DMS114 treated with DMSO at 0.1 percent for 48 hours (cell line): Measurements from ENCODE around the gene SH3PXD2B.

ENCODE experiments used
- DNase-seq: peaks from one replicate; lab custom pipeline; 2025; ENCODE audit not compliant: unreplicated experiment; lab: John Stamatoyannopoulos, UW

The SH3PXD2B gene

GRCh38 chr5:172454358-172455086 lies at the start of gene SH3PXD2B:
Gene SH3PXD2B, minus strand, starts transcription at chr5:172454525. Its CDS starts 173 bp downstream, at chr5:172454352.
- DNase-seq = peak; percentile 57

DNA sequence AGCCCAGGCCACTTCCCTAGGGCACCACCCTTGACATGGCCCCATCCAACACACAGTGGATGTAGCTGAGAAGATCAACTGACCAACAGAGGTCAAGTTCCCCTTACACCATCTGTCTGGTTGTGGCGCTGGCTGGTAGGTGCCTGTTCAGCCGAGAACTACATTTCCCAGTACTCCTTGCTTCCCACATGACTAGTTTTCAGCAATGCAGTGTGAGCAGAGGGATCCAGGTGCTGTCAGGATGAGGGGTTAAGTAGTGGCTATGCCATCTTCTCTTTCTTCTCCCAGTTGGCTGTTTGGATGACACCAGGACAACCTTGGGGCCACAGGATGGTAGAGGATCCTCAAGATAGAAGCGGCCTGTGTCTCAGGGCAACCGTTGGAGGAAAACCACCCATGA lies 48.6 kb upstream of the SH3PXD2B start:
- no peak for DNase-seq

DNA sequence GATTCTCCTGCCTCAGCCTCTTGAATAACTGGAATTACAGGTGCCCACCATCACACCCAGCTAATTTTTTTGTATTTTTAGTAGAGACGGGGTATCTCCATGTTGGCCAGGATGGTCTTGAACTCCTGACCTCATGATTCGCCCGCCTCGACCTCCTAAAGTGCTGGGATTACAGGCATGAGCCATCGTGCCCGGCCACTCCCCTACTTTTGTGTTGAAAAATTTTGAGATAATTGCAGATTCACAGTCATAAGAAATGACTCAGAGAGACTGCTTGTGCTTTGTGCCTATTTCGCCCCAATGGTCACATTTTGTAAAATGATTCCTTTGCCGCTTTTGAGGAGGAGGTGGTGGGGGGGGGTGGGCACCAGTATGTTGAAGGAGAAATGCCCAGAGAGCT lies 48.1 kb upstream of the SH3PXD2B start:
- no peak for DNase-seq

DNA sequence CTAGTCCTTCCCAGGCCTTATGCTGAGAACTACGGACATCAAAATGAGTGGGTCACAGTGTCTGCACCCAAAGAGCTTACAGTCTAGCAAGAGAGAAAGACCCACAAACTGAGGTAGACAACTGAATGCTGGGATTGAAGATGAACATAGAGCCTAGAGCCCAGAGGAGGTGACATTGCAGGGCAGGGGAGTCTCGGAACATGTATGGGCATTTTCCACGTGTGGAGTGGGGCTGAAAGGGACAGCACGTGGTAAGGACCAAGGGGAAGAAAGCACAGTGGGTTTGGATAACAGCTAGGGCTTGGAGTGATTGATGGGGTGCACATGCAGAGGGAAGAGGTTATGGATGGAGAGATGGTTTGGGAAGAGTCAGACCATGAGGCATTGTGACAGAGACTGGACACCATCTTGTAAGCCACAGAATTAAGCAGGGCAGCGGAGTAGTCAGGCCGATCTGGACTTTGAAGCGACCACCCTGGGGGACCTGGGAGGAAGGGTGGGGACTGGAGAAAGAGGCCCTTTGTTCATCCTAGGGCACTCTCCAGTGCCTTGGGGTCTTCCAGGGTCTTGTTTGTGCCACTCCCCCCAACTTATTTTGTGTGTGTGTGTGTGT lies 47.5 kb upstream of the SH3PXD2B start:
- no peak for DNase-seq

DNA sequence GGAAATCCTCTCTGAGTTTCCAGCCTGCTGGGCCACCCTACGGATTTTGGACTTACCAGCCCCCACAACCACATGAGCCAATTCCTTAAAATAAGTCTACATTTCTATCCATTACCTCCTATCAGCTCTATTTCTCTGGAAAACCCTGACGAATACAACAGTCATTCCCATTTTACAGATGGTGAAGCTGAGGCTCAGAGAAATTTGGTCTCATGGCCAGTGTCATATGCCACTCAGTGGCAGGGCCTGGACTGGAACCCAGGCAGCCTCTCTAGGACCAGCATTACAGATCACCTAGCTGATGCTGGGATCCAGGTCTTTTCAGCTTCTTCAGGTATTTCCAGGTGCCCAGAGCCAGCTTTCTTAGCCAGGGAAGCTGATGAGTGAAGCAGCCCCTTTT lies 45.0 kb upstream of the SH3PXD2B start:
- no peak for DNase-seq

- DNase-seq = no peak
These were observed 44.3 kb upstream of the SH3PXD2B start for GRCh38 chr5:172498431-172499129.

GRCh38 chr5:172497591-172498255 lies 43.4 kb upstream of the SH3PXD2B start:
- DNase-seq = no peak

- DNase-seq = no peak
These were observed 42.5 kb upstream of the SH3PXD2B start for GRCh38 chr5:172496671-172497371.

- DNase-seq = no peak
These were observed 40.5 kb upstream of the SH3PXD2B start for GRCh38 chr5:172494630-172495505.

DNA sequence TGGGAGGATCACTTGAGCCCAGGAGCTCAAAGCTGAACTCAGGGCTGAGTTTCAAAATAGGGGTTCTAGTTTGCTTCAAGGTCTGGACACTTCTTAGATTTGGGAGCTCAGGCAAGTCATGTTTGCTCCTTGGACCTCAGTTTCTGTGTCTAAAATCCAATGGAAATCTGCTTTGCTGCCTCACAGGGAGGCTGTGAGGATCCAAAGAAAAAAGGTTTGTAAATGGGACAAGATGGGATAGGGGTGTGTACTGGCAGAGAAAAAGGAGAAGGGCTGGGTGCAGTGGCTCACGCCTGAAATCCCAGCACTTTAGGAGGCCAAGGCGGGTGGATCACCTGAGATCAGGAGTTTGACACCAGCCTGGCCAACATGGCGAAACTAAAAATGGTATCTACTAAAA lies 39.6 kb upstream of the SH3PXD2B start:
- no peak for DNase-seq

DNA sequence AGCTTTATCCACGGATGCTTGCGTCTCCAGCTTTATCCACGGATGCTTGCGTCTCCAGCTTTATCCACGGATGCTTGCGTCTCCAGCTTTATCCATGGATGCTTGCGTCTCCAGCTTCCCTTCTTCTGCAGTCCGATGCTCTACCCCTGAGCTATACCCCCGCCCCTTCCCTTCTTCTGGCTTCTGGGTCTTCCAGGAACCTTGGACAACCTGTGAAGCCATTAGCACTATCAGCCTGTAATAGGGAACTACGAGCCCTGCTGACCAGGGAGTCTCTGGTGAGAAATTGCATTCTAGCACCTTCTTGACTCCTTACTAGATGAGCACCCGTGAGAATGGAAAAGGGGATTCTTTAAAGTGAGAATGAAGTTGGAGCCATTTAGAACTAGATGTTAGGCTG lies 39.1 kb upstream of the SH3PXD2B start:
- no peak for DNase-seq

DNA sequence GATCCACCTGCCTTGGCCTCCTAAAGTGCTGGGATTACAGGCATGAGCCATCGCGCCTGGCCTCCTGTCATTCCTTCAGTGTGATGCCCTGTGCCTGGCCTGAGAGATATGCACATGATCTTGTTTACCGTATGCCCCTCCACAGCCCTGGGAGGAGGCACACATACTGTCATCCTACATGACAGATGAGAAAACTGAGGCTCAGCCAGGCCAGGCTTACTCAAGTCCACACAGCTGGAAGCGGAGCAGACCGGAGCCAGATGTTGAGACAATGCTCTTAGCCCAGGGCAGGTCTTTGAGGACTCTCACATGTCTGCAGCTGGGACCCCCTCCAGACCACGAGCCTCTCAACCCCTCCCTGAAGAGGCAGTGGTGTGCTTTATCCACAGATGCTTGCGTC lies 38.7 kb upstream of the SH3PXD2B start:
- DNase-seq = no peak

DNA sequence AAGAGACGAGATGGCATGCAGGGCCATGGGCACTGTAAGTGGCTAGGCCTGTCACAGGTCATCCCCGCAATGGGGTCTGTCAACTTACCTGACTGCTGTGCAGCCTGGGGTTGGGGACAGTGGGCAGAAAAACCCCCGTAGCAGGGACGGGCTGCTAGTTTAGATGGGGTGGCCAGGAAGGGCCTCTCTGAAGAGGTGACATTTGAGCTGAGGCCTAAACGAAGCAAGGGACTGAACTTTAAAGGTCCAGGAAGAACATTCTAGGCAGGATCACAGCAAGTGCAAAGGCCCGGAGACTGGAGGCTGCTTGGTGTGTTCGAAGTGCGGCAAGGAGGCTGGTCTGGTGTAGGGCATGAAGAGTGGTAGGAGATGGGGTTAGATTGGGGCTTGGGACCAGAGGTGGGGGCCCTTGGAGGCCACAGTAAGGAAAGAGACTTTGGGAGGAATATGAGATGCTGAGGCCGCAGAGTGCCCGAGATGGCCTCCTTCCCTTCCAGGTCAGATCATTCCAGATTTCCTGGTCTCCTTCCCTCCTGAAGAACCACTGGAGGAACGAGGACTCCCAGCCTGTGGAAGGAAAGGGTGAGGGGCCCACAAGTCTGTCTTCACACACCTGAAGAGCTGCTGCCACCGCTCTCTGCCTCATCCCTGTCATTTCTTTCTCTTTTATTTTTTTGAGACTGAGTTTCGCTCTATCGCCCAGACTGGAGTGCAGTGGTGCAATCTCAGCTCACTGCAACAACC lies 37.9 kb upstream of the SH3PXD2B start:
- no peak for DNase-seq

GRCh38 chr5:172491481-172491880 lies 37.2 kb upstream of the SH3PXD2B start:
- DNase-seq = no peak

DNA sequence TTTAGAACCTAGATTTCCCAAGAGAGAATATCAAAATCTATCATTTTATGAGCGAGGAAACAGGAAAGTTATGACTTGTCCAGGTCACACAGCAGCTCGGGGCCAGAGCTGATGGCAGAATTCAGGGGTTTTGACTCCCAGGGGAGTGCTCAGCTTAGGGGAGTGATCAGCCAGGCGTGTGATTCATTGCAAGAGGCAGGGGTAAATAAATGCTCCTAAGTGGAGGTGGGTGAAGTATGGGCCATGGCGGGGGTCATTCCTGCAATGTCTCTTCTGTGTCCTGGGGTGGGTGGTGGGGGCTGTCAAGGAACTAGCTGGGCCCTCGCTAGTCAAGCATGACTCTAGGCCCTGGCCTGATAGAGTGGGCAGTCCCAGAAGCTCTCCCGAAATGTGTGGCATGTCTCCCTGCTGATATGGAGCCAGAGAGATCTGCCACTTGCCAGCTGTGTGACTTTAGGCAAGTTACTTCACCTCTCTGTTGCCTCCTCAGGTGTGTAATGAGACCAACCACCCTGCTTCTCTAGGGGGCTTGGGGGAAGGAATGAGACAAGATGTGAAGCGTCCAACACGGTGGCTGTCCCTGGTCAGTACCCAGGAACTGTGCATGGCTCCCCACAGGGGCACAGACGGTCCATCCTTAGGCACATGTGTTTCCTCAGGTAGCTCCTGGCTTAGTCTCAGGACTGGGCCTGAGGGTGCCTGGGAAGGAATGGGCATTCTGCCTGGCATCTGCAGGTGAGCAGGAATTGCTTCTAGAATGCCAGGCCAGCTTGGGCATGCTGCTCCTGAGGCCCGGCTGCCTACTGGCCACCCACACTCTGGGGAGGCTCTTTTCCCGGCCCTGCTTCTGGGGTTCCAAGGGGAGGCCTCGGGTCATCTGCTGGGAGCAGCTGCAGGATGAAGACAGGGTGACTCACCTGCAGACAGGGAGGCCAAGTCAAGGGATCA lies 36.5 kb upstream of the SH3PXD2B start:
- no peak for DNase-seq

- no peak for DNase-seq
These were observed 33.9 kb upstream of the SH3PXD2B start for GRCh38 chr5:172488221-172488620.

- no peak for DNase-seq
These were observed 33.3 kb upstream of the SH3PXD2B start for GRCh38 chr5:172487671-172488070.

GRCh38 chr5:172486912-172487311 lies 32.6 kb upstream of the SH3PXD2B start:
- no peak for DNase-seq
